Panc1 (cell line): ENCODE data around the gene LRP1B. TPM values are rescaled to one million over a fixed set of nuclear protein-coding genes. Genes with fewer than 3 reads are reported as not detected.

ENCODE experiments used
- ATAC-seq: fragments of 200-7000 bp; cut with Tn5 transposase; 2 replicates; pipeline ENCODE4 v1.9.1; 2020; ENCODE audit warnings: mild to moderate bottlenecking, moderate library complexity
- BruUV-seq: library from RNA; stranded (reverse); fragments of 400-500 nt; replicated peaks from 2 replicates; lab custom pipeline; 2021; lab: Mats Ljungman, UMichigan
- CTCF ChIA-PET: fragments of 300-600 bp; sonication (Branson Sonifier 250); formaldehyde crosslinking; loops from one replicate; lab custom pipeline; 2022; ENCODE audit warnings: antibody characterized with exemption; lab: Charles Lee
- POLR2A ChIA-PET: fragments of 300-600 bp; sonication (Branson Sonifier 250); formaldehyde crosslinking; loops from one replicate; lab custom pipeline; 2022; ENCODE audit warnings: antibody characterized with exemption; lab: Charles Lee
- DNase-seq: peaks from one replicate; pipeline ENCODE4 v3.0.0-alpha.2; 2010; ENCODE audit warnings: low read depth, low spot score
- H3K27ac ChIP-seq: 2 replicates; pipeline ENCODE4 v1.5.1; 2011; ENCODE audit warnings: mild to moderate bottlenecking, low read length, inconsistent platforms
- H3K27me3 ChIP-seq: fragments of 200-500 bp; sonication (Bioruptor generic); 2 replicates; pipeline ENCODE4 v1.6.0; 2014; ENCODE audit warnings: low read length, inconsistent platforms; ENCODE audit not compliant: control insufficient read depth, insufficient read depth
- H3K36me3 ChIP-seq: fragments of 200-500 bp; sonication (Bioruptor generic); 2 replicates; pipeline ENCODE4 v1.5.1; 2014; ENCODE audit warnings: inconsistent platforms, mild to moderate bottlenecking, low read length, moderate library complexity; ENCODE audit not compliant: control insufficient read depth, insufficient read depth
- H3K4me1 ChIP-seq: 2 replicates; pipeline ENCODE4 v1.5.1; 2011; ENCODE audit warnings: inconsistent platforms, mild to moderate bottlenecking, low read length, moderate library complexity; ENCODE audit not compliant: control insufficient read depth, insufficient read depth
- H3K4me3 ChIP-seq, 2 experiments: 2 replicates each; pipeline ENCODE4 v1.5.1; 2011 to 2012; ENCODE audit warnings: low read depth in 2 of 2, low read length in 2 of 2, mild to moderate bottlenecking in 2 of 2, inconsistent platforms in 1 of 2, moderate library complexity in 1 of 2
- H3K9me3 ChIP-seq: fragments of 200-500 bp; sonication (Bioruptor generic); 2 replicates; pipeline ENCODE4 v1.5.1; 2014; ENCODE audit warnings: low read depth, mild to moderate bottlenecking, inconsistent platforms, low read length, moderate library complexity; ENCODE audit not compliant: control insufficient read depth, insufficient read depth
- CTCF ChIP-seq: fragments of 450-650 bp; IDR thresholded peaks from 2 replicates; pipeline ENCODE4 v1.5.1; 2017; ENCODE audit warnings: mild to moderate bottlenecking
- POLR2AphosphoS5 ChIP-seq: IDR thresholded peaks from 2 replicates; pipeline ENCODE4 v1.6.1; 2012; ENCODE audit warnings: mild to moderate bottlenecking, low read depth, low read length, moderate library complexity
- REST ChIP-seq, 2 experiments: IDR thresholded peaks; 2 replicates each; pipeline ENCODE4 v1.6.1; 2011 to 2012; ENCODE audit warnings: low read depth in 2 of 2, control low read depth in 1 of 2, low read length in 1 of 2, mild to moderate bottlenecking in 1 of 2, moderate library complexity in 1 of 2; ENCODE audit not compliant: insufficient read depth in 1 of 2
- SIN3A ChIP-seq: IDR thresholded peaks from 2 replicates; pipeline ENCODE4 v1.6.1; 2012; ENCODE audit warnings: low read depth, mild to moderate bottlenecking, low read length, moderate library complexity, borderline replicate concordance; ENCODE audit not compliant: insufficient read depth
- TCF7L2 ChIP-seq: IDR thresholded peaks from 2 replicates; pipeline ENCODE4 v1.6.1; 2011; ENCODE audit warnings: mild to moderate bottlenecking, low read depth, low read length, inconsistent platforms
- in situ Hi-C: cut with HindIII; loops from 2 replicates; pipeline ENCODE4 v1.10.0; 2016; ENCODE audit warnings: low sequenced_read_pairs, low pct_unique_long_range_greater_than_20kb
- intact Hi-C: fragments of 100-400 bp; cut with micrococcal nuclease; formaldehyde crosslinking; loops from one replicate; pipeline ENCODE4 v1.10.0; 2022; ENCODE audit not compliant: unreplicated experiment
- total RNA-seq: library from RNA; stranded (reverse); gene quantifications from one replicate; pipeline ENCODE4 v1.2.1, GENCODE V29; 2021; ENCODE audit not compliant: unreplicated experiment

The LRP1B gene
- total RNA-seq, 1 experiment from 2014 or later, result 0.54 TPM

DNA sequence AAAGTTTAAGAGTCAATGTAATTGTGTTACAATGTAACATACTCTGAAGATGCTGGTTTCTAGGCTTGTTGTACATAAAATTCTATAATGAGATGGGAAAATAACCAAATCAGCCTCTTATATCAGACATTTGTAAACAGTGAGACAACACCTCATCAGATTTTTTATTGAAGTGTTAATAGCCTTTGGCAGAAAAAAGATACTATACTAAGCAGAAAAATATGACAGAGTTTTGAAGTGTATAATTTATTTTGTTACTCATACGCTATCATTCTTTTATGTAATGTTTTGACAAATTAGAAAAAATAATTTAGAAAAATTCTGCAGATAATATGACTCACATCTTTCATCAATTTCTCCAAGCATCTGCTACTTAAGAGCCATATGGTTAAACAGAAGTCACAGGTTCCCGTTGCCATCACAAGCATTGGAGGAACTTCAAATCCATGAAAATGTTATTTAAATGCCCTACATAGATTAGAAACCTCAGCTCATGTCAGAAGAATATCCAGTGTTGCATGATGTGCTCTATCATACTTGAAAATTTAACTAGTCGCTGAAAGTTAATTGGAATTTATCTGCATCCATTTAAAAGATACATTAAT, 535.4 kb downstream of the LRP1B start:
- no peak overlapping the region for H3K4me3 ChIP-seq
- H3K36me3 ChIP-seq, result no peaks in the 10 kb centered on the region
- no peak for ATAC-seq
- TF ChIP-seq POLR2AphosphoS5, result no peak
- TF ChIP-seq REST (IDR thresholded peaks at IDR 0.05; ENCODE audit: insufficient read depth in 1 of 2, low read depth in 2 of 2, low read length in 1 of 2), result no peak
- no peak for TF ChIP-seq CTCF
- TF ChIP-seq SIN3A, result no peak
- no peak for TF ChIP-seq TCF7L2
- ChIA-PET CTCF (no interaction called here), POLR2A (no interaction called here)
- intact Hi-C loops (no loop called here), in situ Hi-C loops (no loop called here)
- no peaks in the 10 kb centered on the region for H3K27me3 ChIP-seq
- no TSS peak for BruUV-seq
- DNase-seq, result no peak
- H3K4me1 ChIP-seq, result no peaks in the 10 kb centered on the region
- no peak overlapping the region for H3K27ac ChIP-seq
- H3K9me3 ChIP-seq, result no peaks in the 10 kb centered on the region

- intact Hi-C loops, result no loop called here
- no peak overlapping the region for H3K4me3 ChIP-seq
- H3K27ac ChIP-seq, result no peak overlapping the region
- POLR2A ChIA-PET, result no interaction called here
- CTCF ChIA-PET, result no interaction called here
- BruUV-seq, result no TSS peak
- H3K9me3 ChIP-seq, result no peaks in the 10 kb centered on the region
- no peaks in the 10 kb centered on the region for H3K4me1 ChIP-seq
- no peaks in the 10 kb centered on the region for H3K27me3 ChIP-seq
- no peaks in the 10 kb centered on the region for H3K36me3 ChIP-seq
- TF ChIP-seq REST (IDR thresholded peaks at IDR 0.05; ENCODE audit: insufficient read depth in 1 of 2, low read depth in 2 of 2, low read length in 1 of 2) (no peak), SIN3A (no peak), TCF7L2 (no peak), POLR2AphosphoS5 (no peak), CTCF (no peak)
- DNase-seq, result no peak
- in situ Hi-C loops, result no loop called here
- no peak for ATAC-seq
Observed at GRCh38 chr2:141591787-141592186, 539.0 kb downstream of the LRP1B start.
